ENCODE data around the gene FCHSD2. TPM values are rescaled to one million over a fixed set of nuclear protein-coding genes. Genes with fewer than 3 reads are reported as not detected.

FCHSD2 gene
- total and polyA plus RNA-seq, 2 of the 13 experiments (the other 11 are each of a cell fraction or from before 2014, with no cell fraction given), result 20.5 to 24.8 TPM

GRCh38 chr11:72793425-72794367, 348.4 kb downstream of the FCHSD2 start, which contains the start of gene STARD10 (continued):
- no peak for TF ChIP-seq FUBP1 (CRISPR knock-in tag; IDR thresholded peaks at IDR 0.05; ENCODE audit: borderline replicate concordance)
- no peak for TF ChIP-seq ISX (CRISPR knock-in tag; conservative IDR thresholded peaks at IDR 0.05)
- TF ChIP-seq ZNF276 (CRISPR knock-in tag; IDR thresholded peaks at IDR 0.05; ENCODE audit: low read depth), result peak; percentile 80; the same call in 1 of the 2 replicates
- TF ChIP-seq PAF1 (CRISPR knock-in tag; IDR thresholded peaks at IDR 0.05), result no peak
- TF ChIP-seq SMAD1 (CRISPR knock-in tag; IDR thresholded peaks at IDR 0.05; ENCODE audit: borderline replicate concordance, low read depth), result no peak
- TF ChIP-seq MYNN (CRISPR knock-in tag; IDR thresholded peaks at IDR 0.05; ENCODE audit: low read depth), result peak; percentile 88; the same call in 1 of the 2 replicates
- TF ChIP-seq CBX2 (IDR thresholded peaks at IDR 0.05; ENCODE audit: low read depth, low read length), result no peak
- no peak for TF ChIP-seq CBX2 (CRISPR knock-in tag; IDR thresholded peaks at IDR 0.05; ENCODE audit: low read depth)
- TF ChIP-seq MIER2 (CRISPR knock-in tag; IDR thresholded peaks at IDR 0.05), result no peak
- no peak for TF ChIP-seq MATR3 (CRISPR knock-in tag; IDR thresholded peaks at IDR 0.05)
- no peak for TF ChIP-seq SRSF4 (IDR thresholded peaks at IDR 0.05; ENCODE audit: low read depth, low read length, poor library complexity, severe bottlenecking)
- TF ChIP-seq, protein P1, sequence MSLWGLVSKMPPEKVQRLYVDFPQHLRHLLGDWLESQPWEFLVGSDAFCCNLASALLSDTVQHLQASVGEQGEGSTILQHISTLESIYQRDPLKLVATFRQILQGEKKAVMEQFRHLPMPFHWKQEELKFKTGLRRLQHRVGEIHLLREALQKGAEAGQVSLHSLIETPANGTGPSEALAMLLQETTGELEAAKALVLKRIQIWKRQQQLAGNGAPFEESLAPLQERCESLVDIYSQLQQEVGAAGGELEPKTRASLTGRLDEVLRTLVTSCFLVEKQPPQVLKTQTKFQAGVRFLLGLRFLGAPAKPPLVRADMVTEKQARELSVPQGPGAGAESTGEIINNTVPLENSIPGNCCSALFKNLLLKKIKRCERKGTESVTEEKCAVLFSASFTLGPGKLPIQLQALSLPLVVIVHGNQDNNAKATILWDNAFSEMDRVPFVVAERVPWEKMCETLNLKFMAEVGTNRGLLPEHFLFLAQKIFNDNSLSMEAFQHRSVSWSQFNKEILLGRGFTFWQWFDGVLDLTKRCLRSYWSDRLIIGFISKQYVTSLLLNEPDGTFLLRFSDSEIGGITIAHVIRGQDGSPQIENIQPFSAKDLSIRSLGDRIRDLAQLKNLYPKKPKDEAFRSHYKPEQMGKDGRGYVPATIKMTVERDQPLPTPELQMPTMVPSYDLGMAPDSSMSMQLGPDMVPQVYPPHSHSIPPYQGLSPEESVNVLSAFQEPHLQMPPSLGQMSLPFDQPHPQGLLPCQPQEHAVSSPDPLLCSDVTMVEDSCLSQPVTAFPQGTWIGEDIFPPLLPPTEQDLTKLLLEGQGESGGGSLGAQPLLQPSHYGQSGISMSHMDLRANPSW (CRISPR knock-in tag; IDR thresholded peaks at IDR 0.05; ENCODE audit: borderline replicate concordance), result peak; percentile 90; the same call in 1 of the 2 replicates
- TF ChIP-seq FOXO4 (CRISPR knock-in tag; conservative IDR thresholded peaks at IDR 0.05), result 0 out of 2 replicates have a peak, but pooled peaks have one; percentile 67
- TF ChIP-seq ARNT (IDR thresholded peaks at IDR 0.05), result no peak
- TF ChIP-seq KMT2B (CRISPR knock-in tag; IDR thresholded peaks at IDR 0.05), result peak; percentile 73; the same call in 1 of the 2 replicates
- no peak for TF ChIP-seq HMG20A (CRISPR knock-in tag; IDR thresholded peaks at IDR 0.05; ENCODE audit: borderline replicate concordance)
- peak; percentile 84 for TF ChIP-seq TBX2 (CRISPR knock-in tag; IDR thresholded peaks at IDR 0.05; ENCODE audit: borderline replicate concordance)
- no peak; the same call in 1 of the 2 replicates for TF ChIP-seq KLF15 (CRISPR knock-in tag; IDR thresholded peaks at IDR 0.05; ENCODE audit: borderline replicate concordance)
- TF ChIP-seq RAD21 (CRISPR knock-in tag; IDR thresholded peaks at IDR 0.05), result peak; percentile 93
- no peak for TF ChIP-seq ZNF20 (CRISPR knock-in tag; IDR thresholded peaks at IDR 0.05)
- TF ChIP-seq EEA1 (CRISPR knock-in tag; IDR thresholded peaks at IDR 0.05; ENCODE audit: borderline replicate concordance), result no peak
- no peak for TF ChIP-seq NFE2 (CRISPR knock-in tag; IDR thresholded peaks at IDR 0.05)
